Right hindlimb (tissue), 1 donor: Measurements from ENCODE around the gene DHX29.

ENCODE experiments used
- DNase-seq: peaks from one replicate; pipeline ENCODE4 v3.0.0-alpha.2; 2018

DHX29 gene

GRCh38 chr5:55231029-55231918 lies 76.2 kb downstream of the DHX29 start:
- DNase-seq = peak; percentile 49

DNA sequence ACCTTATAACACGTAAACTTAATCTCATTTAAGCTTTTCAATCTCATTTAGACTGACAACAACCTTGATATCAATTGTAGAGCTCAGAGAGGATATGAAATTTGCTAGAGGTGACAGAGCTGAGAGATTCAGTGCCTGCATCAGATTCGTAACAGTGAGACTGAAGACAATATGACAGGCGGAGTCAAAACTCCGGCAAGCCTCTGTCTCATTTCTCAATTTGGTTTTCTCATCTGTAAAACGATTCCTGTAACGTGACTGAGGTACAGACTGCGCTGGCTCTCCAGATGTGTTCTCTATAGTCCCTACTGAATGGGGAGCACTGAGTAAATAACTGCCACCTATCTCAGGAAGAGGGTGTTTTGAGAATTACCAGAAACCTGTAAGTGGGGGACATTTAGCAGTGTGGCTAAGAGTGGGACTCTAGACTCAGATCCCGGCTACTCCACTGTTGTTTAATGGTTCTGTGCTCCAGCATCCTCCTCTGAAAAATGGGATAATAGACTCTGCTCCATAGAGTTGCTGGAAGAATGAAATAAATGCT lies 77.3 kb downstream of the DHX29 start:
- no peak for DNase-seq

GRCh38 chr5:55227664-55228430 lies 79.6 kb downstream of the DHX29 start:
- DNase-seq = peak; percentile 24

DNA sequence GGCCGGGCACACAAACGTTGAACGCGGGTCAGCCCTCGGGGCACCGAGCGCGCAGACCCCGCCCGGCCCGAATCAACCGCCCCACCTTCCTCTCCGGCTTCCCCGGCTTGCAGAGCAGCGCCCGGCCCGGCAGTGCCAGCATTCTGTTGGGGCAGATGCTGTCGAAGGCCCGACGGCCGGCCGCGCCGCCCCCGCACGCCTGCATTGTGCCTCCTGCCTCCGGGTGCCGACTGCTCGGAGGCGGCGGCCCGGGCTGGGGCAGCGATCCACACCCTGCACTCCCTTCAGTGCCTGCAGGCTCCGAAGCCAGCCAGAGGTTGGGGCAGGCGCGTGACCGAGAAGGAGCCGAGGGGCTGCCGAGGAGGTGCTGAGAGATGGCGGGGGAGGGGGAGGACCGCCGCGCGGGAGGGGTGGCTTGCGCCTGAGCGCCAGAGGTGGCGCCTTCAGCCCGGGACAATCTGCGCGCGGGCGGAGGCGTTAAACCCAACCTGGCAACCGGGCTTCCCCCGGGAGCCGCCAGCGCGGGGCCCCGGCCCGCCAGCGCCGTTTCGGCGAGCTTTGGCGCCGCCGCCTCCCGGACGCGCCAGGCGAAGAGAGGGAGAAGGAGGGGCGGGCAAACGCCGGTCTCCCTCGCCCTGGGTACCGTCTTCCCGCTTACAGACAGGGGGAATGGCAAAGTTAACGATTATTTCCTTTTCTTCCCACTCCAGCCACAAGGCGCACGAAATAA lies 80.4 kb downstream of the DHX29 start, which contains the start of gene MCIDAS:
TSS of gene MCIDAS (minus strand) at position 382 of the 730 bp plus-strand sequence. CDS start at position 205, 177 bp downstream.
- DNase-seq = peak; percentile 46

- peak; percentile 74 for DNase-seq
Observed at GRCh38 chr5:55226027-55226933, 81.2 kb downstream of the DHX29 start.

DNA sequence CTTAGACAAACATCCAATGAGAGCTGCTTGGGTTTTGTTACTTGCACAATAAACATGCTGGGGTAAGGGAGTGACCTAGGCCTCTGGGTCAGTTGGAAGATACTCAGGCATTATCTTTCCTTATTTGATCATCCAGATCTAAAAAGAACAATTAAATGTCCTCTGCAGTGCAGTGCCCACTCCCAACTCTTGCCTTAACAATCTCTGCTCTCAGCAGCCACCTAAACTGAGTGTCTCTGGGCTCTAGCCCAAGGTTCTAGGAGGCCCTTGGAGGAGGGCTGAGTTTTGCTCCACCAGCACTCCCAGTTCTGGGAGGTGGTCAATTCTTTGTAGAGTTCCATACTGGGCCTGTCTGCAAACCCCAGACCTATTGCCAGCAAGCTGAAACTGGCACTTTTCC lies 82.1 kb downstream of the DHX29 start:
- no peak for DNase-seq

DNA sequence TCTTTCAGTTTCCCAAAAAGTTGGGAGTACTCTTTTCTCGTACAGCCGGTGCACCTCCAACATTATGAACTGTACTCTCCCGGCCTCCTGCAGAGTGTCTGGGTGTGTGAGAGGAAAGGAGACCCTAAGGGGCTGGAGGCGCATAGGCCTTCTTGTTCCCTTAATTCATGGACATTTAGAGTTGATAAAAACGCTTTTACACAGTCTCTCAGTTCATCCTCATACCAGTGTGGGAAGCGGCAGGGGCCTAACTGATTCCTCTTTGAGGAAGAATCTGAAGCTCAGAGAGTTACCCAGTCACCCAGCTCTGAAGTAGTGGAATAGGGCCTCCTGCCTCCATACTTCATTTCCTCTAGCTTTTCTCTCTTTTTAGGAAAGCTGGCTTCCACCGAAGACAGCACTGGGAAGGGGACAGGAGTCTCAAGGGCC lies 83.7 kb downstream of the DHX29 start:
- no peak for DNase-seq

DNA sequence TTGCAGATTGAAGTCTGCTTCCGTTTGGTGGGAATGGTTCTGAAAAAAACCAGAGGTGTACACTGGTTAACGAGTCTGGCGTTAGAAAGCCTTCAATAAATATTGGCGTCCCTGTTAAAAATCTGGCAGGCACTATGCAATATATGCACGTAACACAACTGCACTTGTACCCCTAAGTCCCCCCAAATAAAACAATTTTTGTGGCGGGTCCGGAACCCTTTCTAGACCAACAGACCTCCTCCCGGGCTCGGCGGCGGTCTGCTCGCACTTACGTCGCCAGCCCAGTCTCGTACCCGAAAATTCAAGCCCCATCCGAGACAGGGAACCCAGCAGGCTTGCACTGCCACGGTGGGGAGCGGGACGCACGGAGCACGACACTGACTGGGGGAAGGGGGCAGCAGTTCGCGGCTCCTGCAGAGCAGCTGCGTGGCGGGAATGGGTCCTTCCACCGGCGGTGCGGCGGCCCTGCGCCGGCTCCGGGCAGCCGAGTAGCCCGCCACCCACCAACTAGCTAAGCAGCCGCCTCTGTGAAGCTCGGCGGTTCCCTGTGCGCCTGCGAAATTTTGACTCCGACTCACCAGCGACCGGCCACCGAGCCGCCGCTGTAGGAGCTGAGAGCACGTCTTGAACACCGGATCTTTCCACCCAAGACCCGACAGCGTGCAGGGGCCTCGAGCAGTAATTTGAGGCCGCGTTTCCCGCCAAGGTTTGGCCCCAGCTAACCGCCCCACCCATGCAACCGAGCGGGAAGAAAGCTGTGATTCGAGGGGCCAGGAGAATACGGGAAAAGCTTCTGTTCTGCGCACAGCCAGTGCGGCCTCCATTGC lies 84.3 kb downstream of the DHX29 start:
- DNase-seq = peak; percentile 37

- DNase-seq = no peak
Observed at GRCh38 chr5:55222092-55222984, 85.2 kb downstream of the DHX29 start.

- peak; percentile 38 for DNase-seq
Observed at GRCh38 chr5:55220433-55221185, 86.9 kb downstream of the DHX29 start.

DNA sequence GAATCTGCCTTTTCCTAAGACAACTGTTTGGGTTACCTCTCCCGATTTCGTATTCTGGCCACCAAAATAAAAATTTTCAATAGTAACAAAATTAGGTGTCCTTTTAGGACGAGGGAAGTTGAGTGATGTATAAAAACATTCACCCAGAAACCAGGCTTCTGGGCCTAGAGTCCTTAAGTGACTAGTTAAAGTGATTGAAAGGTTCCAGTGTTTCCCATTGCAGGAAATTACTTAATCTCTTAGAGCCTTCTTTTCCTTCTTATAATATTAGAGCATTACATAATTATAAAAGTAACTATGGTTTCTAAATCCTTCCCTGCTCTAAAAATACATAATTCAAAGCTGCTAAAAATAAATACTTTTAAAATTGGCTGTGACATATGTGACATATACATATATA lies 87.7 kb downstream of the DHX29 start:
- DNase-seq = no peak

- DNase-seq = no peak
Observed at GRCh38 chr5:55218967-55219366, 88.5 kb downstream of the DHX29 start.

DNA sequence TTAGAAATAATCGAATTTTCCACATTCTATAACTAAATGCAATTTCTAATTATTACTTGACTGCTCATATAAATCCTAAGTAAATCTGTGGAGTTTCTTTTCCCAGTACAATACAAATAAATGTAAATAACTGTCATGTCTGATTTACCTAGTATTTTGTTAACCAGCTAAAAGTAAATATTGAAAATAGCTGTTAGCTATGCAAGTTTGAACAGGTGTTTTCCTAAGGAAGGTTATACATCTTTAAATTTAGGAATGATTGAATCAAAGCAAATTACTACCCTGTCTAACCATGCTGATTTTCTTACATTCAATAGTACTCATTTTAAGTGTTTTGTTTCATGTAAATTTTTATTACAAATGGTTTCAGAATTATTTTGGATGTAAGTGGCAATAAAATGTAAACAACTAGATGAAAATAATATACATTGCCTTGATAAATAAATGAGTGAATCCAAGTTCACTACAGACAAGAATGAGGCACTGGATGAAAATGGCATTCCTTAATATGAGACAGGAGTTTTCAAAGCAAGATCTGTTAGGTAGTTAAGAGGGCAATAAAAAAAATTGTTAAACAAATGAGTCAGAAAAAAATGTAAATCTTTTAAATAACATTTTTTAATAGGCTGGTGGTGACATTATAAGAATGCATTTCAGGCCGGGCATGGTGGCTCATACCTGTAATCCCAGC lies 96.2 kb downstream of the DHX29 start:
- no peak for DNase-seq
